GM12873 (cell line): ENCODE results near the gene TDRKH.

Experiments
- CTCF ChIP-seq: IDR thresholded peaks from 2 replicates; pipeline ENCODE4 v1.5.1; 2012; ENCODE audit warnings: low read depth, mild to moderate bottlenecking, moderate library complexity, low read length, control low read depth; ENCODE audit not compliant: insufficient read depth; ENCODE audit errors: missing control alignments

The TDRKH gene

GRCh38 chr1:151790071-151790939, at the start of gene TDRKH:
TDRKH (minus strand) TSS chr1:151790500; CDS start chr1:151783022, 7,478 bp downstream.
- no peak for TF ChIP-seq CTCF

GRCh38 chr1:151839457-151840403, 49.4 kb upstream of the TDRKH start, which contains the start of gene C2CD4D:
C2CD4D (minus strand) TSS chr1:151839820; CDS start chr1:151838989, 831 bp downstream.
- TF ChIP-seq CTCF, result peak; percentile 7

DNA sequence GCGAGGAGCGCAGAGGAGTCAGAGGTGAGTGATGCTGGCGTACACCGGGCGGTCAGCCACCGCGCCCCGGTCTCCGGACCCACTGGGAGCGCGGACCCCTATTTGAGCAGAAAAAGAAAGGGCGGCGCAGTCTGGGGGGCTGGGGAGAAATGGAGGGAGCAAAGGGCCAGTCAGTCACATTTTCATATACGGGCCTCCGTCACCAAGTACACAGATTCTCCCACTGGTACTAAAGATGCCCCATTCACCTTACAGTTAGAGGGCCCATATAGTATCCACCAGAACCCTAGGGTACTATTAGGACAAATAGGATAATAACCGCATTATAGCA, 48.7 kb upstream of the TDRKH start:
- no peak for TF ChIP-seq CTCF

DNA sequence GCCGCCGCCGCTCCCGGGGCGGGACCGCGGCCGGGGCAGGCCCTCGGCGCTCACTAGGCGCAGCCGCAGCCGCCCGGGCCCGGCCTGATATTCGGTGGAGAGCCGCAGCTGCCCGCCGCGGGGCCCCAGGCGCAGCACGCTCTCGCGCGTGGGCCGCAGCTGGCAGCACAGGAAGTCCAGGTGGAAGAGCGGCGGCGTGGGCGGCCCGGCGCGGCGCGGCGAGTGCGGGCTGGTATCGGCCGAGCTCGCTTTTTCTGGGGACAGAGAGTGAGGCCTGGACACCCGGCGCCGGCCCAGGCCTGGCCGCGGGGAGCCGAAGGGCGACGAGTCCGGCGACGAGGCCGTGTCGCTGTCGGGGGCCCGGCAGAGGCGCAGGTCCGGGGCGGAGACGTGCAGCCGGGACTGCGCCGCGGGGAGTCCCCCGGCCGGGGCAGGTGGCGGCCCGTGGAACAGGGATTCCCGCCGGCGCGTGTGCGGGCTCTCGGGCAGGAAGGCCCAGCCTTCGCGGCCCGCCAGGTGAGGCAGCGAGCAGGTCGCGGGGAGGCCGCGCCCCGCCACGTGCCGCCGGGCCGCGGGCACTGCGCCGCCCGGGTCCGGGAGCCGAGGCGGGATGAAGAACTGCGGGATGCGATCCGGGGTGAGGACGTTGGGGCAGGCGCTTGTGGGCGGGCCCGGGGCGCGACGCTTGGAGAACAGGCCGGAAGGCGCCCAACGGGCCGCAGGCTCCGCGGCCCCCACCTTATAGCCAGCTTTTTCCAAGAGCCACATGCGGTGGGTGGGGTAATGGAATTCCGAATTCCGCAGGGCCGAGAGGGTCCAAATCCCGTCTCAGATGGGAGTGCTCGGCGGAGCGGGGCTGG, 48.2 kb upstream of the TDRKH start:
- no peak for TF ChIP-seq CTCF

GRCh38 chr1:151837884-151838221, 47.6 kb upstream of the TDRKH start:
- no peak for TF ChIP-seq CTCF

DNA sequence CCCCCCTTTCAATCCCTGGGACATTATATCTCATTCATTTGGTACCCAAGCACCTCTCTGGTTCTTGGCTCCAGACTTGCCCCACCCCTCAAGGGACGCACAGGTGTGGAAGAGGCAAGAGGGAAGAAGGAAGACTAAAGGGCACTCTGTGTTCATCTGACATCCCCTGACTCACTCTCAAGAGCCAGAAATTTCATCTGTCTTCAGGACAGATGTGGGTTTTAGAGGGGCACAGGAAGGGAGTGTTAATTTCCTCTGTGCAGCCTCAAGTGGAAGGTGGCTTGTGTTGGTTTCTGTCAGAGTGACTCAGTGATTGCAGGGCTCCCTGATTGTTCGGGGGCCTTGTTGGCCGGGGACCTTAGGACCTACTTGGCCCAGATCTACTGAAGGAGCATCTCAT, 46.9 kb upstream of the TDRKH start:
- no peak for TF ChIP-seq CTCF
